Upper lobe of left lung (tissue), 6 donors: ENCODE data around the gene BIRC2. TPM values are rescaled to one million over a fixed set of nuclear protein-coding genes. Genes with fewer than 3 reads are reported as not detected.

Source experiments
- ATAC-seq, 2 donors: fragments of 200-7000 bp; cut with Tn5 transposase; one replicate each; pipeline ENCODE4 v1.9.1; 2022; ENCODE audit warnings: mild to moderate bottlenecking in 2 of 2, moderate library complexity in 2 of 2; ENCODE audit not compliant: low FRiP score in 2 of 2
- DNase-seq, 2 donors: peaks; one replicate each; pipeline ENCODE4 v3.0.0-alpha.2; 2019 to 2020
- H3K27ac ChIP-seq, 4 donors: fragments of 200-600 bp; sonication (generic); one replicate each; pipeline ENCODE4 v1.5.1; 2016 to 2019
- H3K27me3 ChIP-seq, 4 donors: fragments of 200-600 bp; sonication (generic); one replicate each; pipeline ENCODE4 v1.5.1; 2017 to 2019
- H3K36me3 ChIP-seq, 4 donors: fragments of 200-600 bp; sonication (generic); one replicate each; pipeline ENCODE4 v1.5.1; 2016 to 2019
- H3K4me1 ChIP-seq, 4 donors: fragments of 200-600 bp; sonication (generic); one replicate each; pipeline ENCODE4 v1.5.1; 2018 to 2019
- H3K4me3 ChIP-seq, 4 donors: fragments of 200-600 bp; sonication (generic); one replicate each; pipeline ENCODE4 v1.5.1; 2017 to 2019; ENCODE audit warnings: mild to moderate bottlenecking in 2 of 4, moderate library complexity in 1 of 4
- H3K9me3 ChIP-seq, 4 donors: fragments of 200-600 bp; sonication (generic); one replicate each; pipeline ENCODE4 v1.5.1; 2018 to 2019
- EP300 ChIP-seq, 4 donors: sonication (generic); formaldehyde crosslinking; IDR thresholded peaks; one replicate each; pipeline ENCODE4 v1.5.1; 2017; ENCODE audit warnings: antibody characterized with exemption in 4 of 4, control low read depth in 2 of 4
- POLR2A ChIP-seq, 4 donors: fragments of 450-650 bp; IDR thresholded peaks; one replicate each; pipeline ENCODE4 v1.5.1; 2016 to 2017; ENCODE audit warnings: antibody characterized with exemption in 4 of 4, mild to moderate bottlenecking in 2 of 4
- POLR2AphosphoS5 ChIP-seq, 2 donors: sonication (generic); formaldehyde crosslinking; IDR thresholded peaks; one replicate each; pipeline ENCODE4 v1.5.1; 2017; ENCODE audit warnings: antibody characterized with exemption in 2 of 2
- WGBS, 2 donors: methylation state at CpG; one replicate each; pipeline ENCODE4 v1.1.5; 2017 to 2018; 5-methylcytosine and 5-hydroxymethylcytosine counted together
- total RNA-seq, 6 donors: library from RNA; depleted of rRNA in 4 of 6; stranded (reverse); fragments of >200 nt in 4 of 6; gene quantifications; one replicate each; pipeline versions ENCODE4 v1.1.0 to v1.2.1, GENCODE V29; 2016 to 2021
- TF ChIP-seq, protein P1 (sequence below), 6 experiments: fragments of 450-650 bp in 4 of 6; fragments of 200-600 bp in 2 of 6; sonication (generic) in 2 of 6; IDR thresholded peaks; one replicate each; pipeline ENCODE4 v1.5.1; 2016 to 2019; ENCODE audit warnings: antibody characterized with exemption in 6 of 6
- donor health status: DM: no; HTN: no; CAD: no; lungs with moderate emphysema.
- donor health status: DM: no; HTN: yes; CAD: no; lungs with severe emphysema.

The BIRC2 gene
- total RNA-seq, 6 donors from 2014 or later: 23.1 to 56.7 (median 37.8) TPM

- Histone ChIP-seq H3K27ac (peak overlapping the region; percentile 76 to 85 (median 83)), H3K4me3 (peak overlapping the region in 2 of 4 donors; percentile 11 to 17), H3K9me3 (no peaks in the 10 kb centered on the region), H3K4me1 (peaks cover 13 to 35% (median 18%) of the 10 kb centered on the region in 4 donors), H3K36me3 (no peaks in the 10 kb centered on the region), H3K27me3 (no peaks in the 10 kb centered on the region)
- DNase-seq (no peak), ATAC-seq (no peak)
- TF ChIP-seq, protein P1, sequence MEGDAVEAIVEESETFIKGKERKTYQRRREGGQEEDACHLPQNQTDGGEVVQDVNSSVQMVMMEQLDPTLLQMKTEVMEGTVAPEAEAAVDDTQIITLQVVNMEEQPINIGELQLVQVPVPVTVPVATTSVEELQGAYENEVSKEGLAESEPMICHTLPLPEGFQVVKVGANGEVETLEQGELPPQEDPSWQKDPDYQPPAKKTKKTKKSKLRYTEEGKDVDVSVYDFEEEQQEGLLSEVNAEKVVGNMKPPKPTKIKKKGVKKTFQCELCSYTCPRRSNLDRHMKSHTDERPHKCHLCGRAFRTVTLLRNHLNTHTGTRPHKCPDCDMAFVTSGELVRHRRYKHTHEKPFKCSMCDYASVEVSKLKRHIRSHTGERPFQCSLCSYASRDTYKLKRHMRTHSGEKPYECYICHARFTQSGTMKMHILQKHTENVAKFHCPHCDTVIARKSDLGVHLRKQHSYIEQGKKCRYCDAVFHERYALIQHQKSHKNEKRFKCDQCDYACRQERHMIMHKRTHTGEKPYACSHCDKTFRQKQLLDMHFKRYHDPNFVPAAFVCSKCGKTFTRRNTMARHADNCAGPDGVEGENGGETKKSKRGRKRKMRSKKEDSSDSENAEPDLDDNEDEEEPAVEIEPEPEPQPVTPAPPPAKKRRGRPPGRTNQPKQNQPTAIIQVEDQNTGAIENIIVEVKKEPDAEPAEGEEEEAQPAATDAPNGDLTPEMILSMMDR (IDR thresholded peaks at IDR 0.05): no peak
- TF ChIP-seq EP300 (IDR thresholded peaks at IDR 0.05): peak in 2 of 4 donors; percentile 84 to 93
- WGBS, 2 donors: 36 to 52% methylated on average over 2 of the region's 2 CpGs
Observed at GRCh38 chr11:102312667-102313066, 34.3 kb upstream of the BIRC2 start.

DNA sequence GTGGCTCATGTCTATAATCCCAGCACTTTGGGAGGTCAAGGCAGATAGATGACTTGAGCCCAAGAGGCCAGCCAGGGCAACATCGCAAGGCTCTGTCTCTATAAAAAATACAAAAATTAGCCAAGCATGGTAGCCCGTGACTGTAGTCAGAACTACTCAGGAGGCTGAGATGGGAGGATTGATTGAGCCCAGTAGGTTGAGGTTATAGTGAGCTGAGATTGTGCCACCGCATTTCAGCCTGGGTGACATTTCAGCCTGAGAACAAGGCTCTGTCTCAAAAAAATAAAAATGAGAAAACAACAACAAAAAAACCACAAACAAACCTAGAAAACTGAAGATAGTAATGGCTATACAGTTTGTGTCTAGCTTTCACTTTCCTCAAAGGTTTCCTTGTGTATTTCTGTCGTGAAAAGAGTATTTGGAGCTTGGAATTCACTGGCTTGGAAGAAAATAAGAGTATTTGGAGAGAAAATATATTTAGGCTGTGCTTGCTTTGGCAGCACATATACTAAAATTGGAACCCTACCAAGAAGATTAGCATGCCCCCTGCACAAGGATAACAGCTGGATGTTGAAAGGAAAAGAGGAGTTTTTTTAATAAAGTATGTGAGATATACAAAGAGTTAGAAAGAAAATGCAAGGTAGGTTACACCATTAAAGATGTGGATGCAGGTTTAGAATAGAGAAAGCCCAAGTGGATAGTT lies 33.6 kb upstream of the BIRC2 start:
- no peaks in the 10 kb centered on the region for H3K36me3 ChIP-seq
- H3K9me3 ChIP-seq: no peaks in the 10 kb centered on the region
- ATAC-seq (no peak), DNase-seq (no peak)
- WGBS, 2 donors: 67 to 70% methylated on average over 4 of the region's 4 CpGs
- H3K27ac ChIP-seq: peak overlapping the region; percentile 76 to 85 (median 83)
- H3K27me3 ChIP-seq: no peaks in the 10 kb centered on the region
- peaks cover 16 to 43% (median 20%) of the 10 kb centered on the region in 4 donors for H3K4me1 ChIP-seq
- H3K4me3 ChIP-seq: peak overlapping the region in 2 of 4 donors; percentile 11 to 17
- TF ChIP-seq POLR2AphosphoS5 (IDR thresholded peaks at IDR 0.05): peak in 1 of 2 donors; percentile 11
- TF ChIP-seq, protein P1 (IDR thresholded peaks at IDR 0.05): no peak

DNA sequence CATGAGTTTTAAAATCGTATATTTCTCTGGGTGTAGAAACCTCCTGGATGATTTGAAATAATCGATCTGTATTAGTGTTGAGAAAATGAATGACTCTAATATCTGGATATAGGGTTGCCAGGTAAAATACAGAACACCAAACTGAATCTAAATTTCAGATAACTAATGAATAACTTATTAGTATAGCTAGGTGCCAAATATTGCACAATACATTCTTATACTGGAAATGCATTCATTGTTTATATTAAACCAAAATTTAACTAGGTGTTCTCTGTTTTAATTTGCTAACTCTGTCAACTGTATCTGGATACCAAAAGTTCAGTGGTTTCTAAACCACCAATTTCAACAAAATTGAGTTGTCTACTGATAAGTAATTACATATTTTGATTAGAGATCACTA lies 32.2 kb upstream of the BIRC2 start:
- no peak overlapping the region for H3K4me3 ChIP-seq
- H3K27ac ChIP-seq: peak overlapping the region in 2 of 4 donors; percentile 39 to 85
- no peak for TF ChIP-seq POLR2AphosphoS5 (IDR thresholded peaks at IDR 0.05)
- TF ChIP-seq EP300 (IDR thresholded peaks at IDR 0.05): no peak
- TF ChIP-seq, protein P1 (IDR thresholded peaks at IDR 0.05): no peak
- no peak for TF ChIP-seq POLR2A (IDR thresholded peaks at IDR 0.05)
- WGBS, 2 donors: 70 to 82% methylated on average over 2 of the region's 2 CpGs
- peaks cover 16 to 54% (median 29%) of the 10 kb centered on the region in 4 donors for H3K4me1 ChIP-seq
- H3K9me3 ChIP-seq: no peaks in the 10 kb centered on the region
- H3K27me3 ChIP-seq: no peaks in the 10 kb centered on the region
- DNase-seq: no peak
- no peak for ATAC-seq
- no peaks in the 10 kb centered on the region for H3K36me3 ChIP-seq

DNA sequence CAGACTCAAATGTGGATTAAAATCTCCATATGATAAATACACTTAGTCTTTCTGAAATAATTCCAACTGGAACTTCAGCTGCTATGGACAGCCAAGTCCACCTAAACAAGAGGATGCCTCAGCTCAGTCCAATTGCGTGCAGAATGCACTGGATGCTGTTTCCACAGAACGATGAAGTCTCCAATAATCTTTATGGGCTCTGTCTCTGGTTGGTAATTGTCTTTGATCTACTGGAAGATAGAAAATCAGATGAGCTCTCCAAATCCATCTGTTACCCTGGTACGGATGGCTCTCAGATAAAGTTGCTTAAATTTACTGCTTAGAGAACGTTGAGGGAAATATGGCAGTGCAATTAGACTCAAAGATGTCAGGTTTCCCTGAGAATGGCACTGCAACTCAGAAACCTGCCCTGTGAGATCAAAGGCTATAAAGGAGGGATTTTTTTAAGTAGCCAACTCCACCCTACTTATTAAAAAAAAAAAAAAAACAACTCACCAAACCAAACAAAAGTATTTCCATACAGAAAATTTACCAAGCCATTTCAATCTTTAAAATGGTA lies 30.6 kb upstream of the BIRC2 start:
- WGBS, 2 donors: 70 to 80% methylated on average over 4 of the region's 4 CpGs
- TF ChIP-seq POLR2AphosphoS5 (IDR thresholded peaks at IDR 0.05) (no peak), POLR2A (IDR thresholded peaks at IDR 0.05) (no peak), EP300 (IDR thresholded peaks at IDR 0.05) (no peak)
- TF ChIP-seq, protein P1 (IDR thresholded peaks at IDR 0.05): no peak
- Histone ChIP-seq H3K36me3 (no peaks in the 10 kb centered on the region), H3K27me3 (no peaks in the 10 kb centered on the region), H3K27ac (peak overlapping the region; percentile 80 to 92 (median 84)), H3K4me1 (peaks cover 19 to 60% (median 41%) of the 10 kb centered on the region in 4 donors), H3K9me3 (no peaks in the 10 kb centered on the region), H3K4me3 (peak overlapping the region in 2 of 4 donors; percentile 62 to 68)
- DNase-seq (no peak), ATAC-seq (no peak)
